Parathyroid adenoma (tissue), 2 donors: ENCODE results near the gene EPHB1.

Experiments
- H2AFZ ChIP-seq: fragments of 300-600 bp; sonication (generic); one replicate; pipeline ENCODE4 v1.7.0; 2017; ENCODE audit warnings: antibody characterized with exemption, mild to moderate bottlenecking
- H3K27ac ChIP-seq: fragments of 300-600 bp; sonication (generic); one replicate; pipeline ENCODE4 v1.7.0; 2017
- H3K27me3 ChIP-seq: fragments of 300-600 bp; sonication (generic); one replicate; pipeline ENCODE4 v1.7.0; 2017; ENCODE audit warnings: low read length; ENCODE audit not compliant: control insufficient read depth, insufficient read depth
- H3K36me3 ChIP-seq: fragments of 300-600 bp; sonication (generic); one replicate; pipeline ENCODE4 v1.7.0; 2017; ENCODE audit warnings: low read length; ENCODE audit not compliant: control insufficient read depth, insufficient read depth
- H3K4me1 ChIP-seq: fragments of 300-600 bp; sonication (generic); one replicate; pipeline ENCODE4 v1.7.0; 2017; ENCODE audit warnings: control low read depth
- H3K4me2 ChIP-seq: fragments of 300-600 bp; sonication (generic); one replicate; pipeline ENCODE4 v1.7.0; 2017; ENCODE audit warnings: low read length
- H3K4me3 ChIP-seq: fragments of 300-600 bp; sonication (generic); one replicate; pipeline ENCODE4 v1.7.0; 2017; ENCODE audit warnings: low read depth, low read length
- H3K79me2 ChIP-seq: fragments of 300-600 bp; sonication (generic); one replicate; pipeline ENCODE4 v1.7.0; 2017; ENCODE audit warnings: control low read depth
- H3K9ac ChIP-seq: fragments of 300-600 bp; sonication (generic); one replicate; pipeline ENCODE4 v1.7.0; 2017; ENCODE audit warnings: mild to moderate bottlenecking
- H3K9me3 ChIP-seq: fragments of 300-600 bp; sonication (generic); one replicate; pipeline ENCODE4 v1.7.0; 2017; ENCODE audit warnings: low read length; ENCODE audit not compliant: control insufficient read depth
- TF ChIP-seq, protein P1 (sequence below): fragments of 300-600 bp; sonication (generic); IDR thresholded peaks from one replicate; pipeline ENCODE4 v1.7.0; 2017; ENCODE audit warnings: antibody characterized with exemption, mild to moderate bottlenecking
- donor health status: primary hyperparathyroidism.

EPHB1 gene

DNA sequence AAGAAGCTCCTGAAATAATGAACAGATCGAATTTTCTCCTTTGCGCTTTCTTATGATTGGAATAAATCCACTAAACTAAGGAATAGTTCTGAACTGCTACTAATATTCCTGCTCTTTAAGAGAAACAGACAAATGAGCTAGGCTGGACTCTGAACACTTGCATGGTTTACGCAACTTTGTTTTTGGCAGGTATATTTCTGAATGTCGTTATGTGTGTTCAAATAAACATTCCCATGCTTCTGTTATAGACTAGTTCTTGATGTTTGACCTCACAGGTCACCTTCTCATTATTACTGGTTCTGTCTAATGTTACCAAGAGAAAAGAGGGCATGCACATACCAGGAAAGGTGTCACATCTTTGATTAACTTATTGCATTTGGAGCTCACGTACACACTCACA is 418.2 kb downstream of the EPHB1 start:
- Histone ChIP-seq H3K27ac (no peak overlapping the region), H3K9me3 (no peaks in the 10 kb centered on the region), H3K4me3 (no peak overlapping the region), H3K9ac (no peak overlapping the region), H3K79me2 (no peaks in the 10 kb centered on the region), H3K36me3 (no peaks in the 10 kb centered on the region), H3K4me2 (no peak overlapping the region), H3K27me3 (no peaks in the 10 kb centered on the region), H3K4me1 (peaks cover 2% of the 10 kb centered on the region), H2AFZ (no peak overlapping the region)
- TF ChIP-seq, protein P1, sequence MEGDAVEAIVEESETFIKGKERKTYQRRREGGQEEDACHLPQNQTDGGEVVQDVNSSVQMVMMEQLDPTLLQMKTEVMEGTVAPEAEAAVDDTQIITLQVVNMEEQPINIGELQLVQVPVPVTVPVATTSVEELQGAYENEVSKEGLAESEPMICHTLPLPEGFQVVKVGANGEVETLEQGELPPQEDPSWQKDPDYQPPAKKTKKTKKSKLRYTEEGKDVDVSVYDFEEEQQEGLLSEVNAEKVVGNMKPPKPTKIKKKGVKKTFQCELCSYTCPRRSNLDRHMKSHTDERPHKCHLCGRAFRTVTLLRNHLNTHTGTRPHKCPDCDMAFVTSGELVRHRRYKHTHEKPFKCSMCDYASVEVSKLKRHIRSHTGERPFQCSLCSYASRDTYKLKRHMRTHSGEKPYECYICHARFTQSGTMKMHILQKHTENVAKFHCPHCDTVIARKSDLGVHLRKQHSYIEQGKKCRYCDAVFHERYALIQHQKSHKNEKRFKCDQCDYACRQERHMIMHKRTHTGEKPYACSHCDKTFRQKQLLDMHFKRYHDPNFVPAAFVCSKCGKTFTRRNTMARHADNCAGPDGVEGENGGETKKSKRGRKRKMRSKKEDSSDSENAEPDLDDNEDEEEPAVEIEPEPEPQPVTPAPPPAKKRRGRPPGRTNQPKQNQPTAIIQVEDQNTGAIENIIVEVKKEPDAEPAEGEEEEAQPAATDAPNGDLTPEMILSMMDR = no peak

DNA sequence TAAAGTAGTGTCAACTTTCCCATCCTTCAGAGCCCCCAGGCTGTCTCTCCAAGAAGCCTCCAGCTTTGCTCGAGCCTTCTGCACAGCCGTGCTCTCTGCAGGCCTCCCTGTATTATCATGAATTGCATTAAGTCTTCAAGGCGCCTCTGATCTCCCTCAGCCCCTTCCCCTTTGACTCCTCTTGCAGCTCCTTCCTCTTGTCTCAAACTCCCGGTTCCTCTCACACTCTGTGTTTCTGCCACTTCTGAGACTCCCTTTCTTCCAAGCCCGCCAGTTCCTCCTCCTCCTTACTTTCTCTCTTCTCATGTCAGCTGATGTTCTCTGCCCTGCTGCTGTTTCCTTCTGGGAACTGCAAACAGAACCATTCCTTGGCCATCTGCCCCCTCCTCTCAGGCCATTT is 418.8 kb downstream of the EPHB1 start:
- Histone ChIP-seq H3K9ac (no peak overlapping the region), H3K27me3 (no peaks in the 10 kb centered on the region), H3K36me3 (no peaks in the 10 kb centered on the region), H2AFZ (no peak overlapping the region), H3K4me3 (no peak overlapping the region), H3K4me2 (no peak overlapping the region), H3K27ac (no peak overlapping the region), H3K9me3 (no peaks in the 10 kb centered on the region), H3K4me1 (peaks cover 3% of the 10 kb centered on the region), H3K79me2 (no peaks in the 10 kb centered on the region)
- TF ChIP-seq, protein P1 = no peak

DNA sequence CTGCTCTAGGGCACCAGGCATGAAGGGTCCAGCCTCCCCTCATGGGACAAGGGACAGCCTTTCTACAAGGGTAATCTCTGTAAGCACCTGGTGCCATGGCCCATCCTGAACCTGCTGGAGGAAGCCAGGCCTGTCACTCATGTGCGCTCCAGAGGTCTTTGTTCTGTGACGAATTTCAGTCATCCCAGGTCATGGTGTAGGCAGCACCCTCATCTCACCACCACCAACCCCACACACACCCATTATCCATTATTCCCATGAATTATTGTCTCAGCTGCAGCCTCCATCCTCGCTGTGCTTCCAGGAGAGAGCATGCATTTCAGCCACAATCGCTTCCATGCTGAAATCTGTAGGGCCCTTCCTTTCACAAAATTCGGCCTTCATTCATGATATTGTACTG is 419.3 kb downstream of the EPHB1 start:
- H3K9ac ChIP-seq = no peak overlapping the region
- H3K4me2 ChIP-seq = no peak overlapping the region
- H3K27ac ChIP-seq = no peak overlapping the region
- H3K36me3 ChIP-seq = no peaks in the 10 kb centered on the region
- TF ChIP-seq, protein P1 = no peak
- H3K9me3 ChIP-seq = no peaks in the 10 kb centered on the region
- H3K27me3 ChIP-seq = no peaks in the 10 kb centered on the region
- H2AFZ ChIP-seq = no peak overlapping the region
- no peak overlapping the region for H3K4me3 ChIP-seq
- peaks cover 3% of the 10 kb centered on the region for H3K4me1 ChIP-seq
- no peaks in the 10 kb centered on the region for H3K79me2 ChIP-seq

DNA sequence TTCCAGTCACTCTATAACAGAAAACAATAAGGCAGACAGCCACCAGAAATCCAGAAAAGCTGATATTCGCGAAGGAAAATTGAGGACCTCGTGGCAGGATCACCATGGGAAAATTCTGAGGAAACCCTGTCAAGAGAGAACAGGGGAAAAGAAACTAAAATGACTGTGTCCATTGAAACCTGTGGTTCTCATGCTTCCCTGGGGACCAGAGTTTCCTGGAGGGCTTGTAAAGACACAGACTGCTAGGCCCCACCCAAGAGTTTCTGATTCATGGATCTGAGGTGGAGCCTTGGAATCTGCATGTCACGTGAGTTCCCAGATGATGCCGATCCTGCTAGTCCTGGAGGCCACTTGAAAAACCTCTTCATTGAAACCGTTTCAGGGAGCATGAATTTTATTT is 420.5 kb downstream of the EPHB1 start:
- Histone ChIP-seq H3K9me3 (no peaks in the 10 kb centered on the region), H2AFZ (no peak overlapping the region), H3K9ac (no peak overlapping the region), H3K79me2 (no peaks in the 10 kb centered on the region), H3K4me3 (no peak overlapping the region), H3K4me2 (no peak overlapping the region), H3K4me1 (peaks cover 3% of the 10 kb centered on the region), H3K27me3 (no peaks in the 10 kb centered on the region), H3K36me3 (no peaks in the 10 kb centered on the region), H3K27ac (no peak overlapping the region)
- TF ChIP-seq, protein P1 = no peak

DNA sequence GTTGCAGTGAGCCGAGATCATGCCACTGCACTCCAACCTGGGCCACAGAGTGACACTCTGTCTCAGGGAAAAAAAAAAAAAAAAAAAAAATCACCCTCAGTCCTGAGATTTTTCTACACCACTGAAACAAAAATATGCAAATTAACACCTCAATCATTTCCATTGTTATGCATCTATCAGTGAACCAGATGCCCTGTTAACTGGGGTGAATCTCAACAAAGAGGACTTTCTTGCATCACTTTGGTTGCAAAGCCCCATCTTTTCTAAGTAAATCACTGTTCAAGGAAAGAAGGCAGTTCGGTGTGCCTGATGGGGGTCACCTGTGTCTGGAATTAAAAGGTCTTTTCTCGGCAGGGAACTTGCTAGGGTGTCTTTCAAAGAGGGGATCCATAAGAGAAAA is 421.6 kb downstream of the EPHB1 start:
- Histone ChIP-seq H3K4me1 (peaks cover 3% of the 10 kb centered on the region), H3K27ac (no peak overlapping the region), H2AFZ (no peak overlapping the region), H3K9me3 (no peaks in the 10 kb centered on the region), H3K27me3 (no peaks in the 10 kb centered on the region), H3K4me3 (no peak overlapping the region), H3K79me2 (no peaks in the 10 kb centered on the region), H3K4me2 (no peak overlapping the region), H3K9ac (no peak overlapping the region), H3K36me3 (no peaks in the 10 kb centered on the region)
- TF ChIP-seq, protein P1 = no peak
